Putamen (tissue), 1 donor: ENCODE results near the gene CCDC184.
"Not testable (repeated sequence)": the region's sequence is repeated elsewhere in the genome, so short reads cannot be mapped to it uniquely, and the experiment has no call there.

Experiments
- DNase-seq: peaks from one replicate; pipeline ENCODE4 v3.0.0-alpha.2; 2016; ENCODE audit warnings: low spot score

The CCDC184 gene

DNA sequence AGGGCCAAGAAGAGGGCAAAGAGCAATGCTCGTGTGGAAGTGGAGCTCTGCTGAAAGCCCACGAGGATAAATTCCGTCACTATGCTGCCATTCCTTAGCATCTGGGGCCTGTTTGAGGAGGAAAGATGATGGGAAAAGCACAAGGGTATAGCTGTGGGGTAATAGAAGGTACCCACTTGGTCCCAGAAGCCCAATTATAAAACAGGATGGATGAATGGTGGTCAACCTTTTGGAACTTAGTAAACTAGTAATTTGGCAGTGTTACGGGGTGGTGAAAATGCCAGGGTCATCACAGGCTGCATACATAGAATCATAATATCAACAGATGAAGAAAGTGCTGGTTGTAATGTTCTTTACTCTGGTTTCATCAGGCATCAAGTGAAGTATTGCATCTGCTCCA lies 19.7 kb downstream of the CCDC184 start, which contains the start of gene OR10AD1:
OR10AD1 (minus strand) TSS at position 101 of the 400 bp plus-strand sequence; CDS start at position 101, 0 bp downstream.
- DNase-seq: no peak

DNA sequence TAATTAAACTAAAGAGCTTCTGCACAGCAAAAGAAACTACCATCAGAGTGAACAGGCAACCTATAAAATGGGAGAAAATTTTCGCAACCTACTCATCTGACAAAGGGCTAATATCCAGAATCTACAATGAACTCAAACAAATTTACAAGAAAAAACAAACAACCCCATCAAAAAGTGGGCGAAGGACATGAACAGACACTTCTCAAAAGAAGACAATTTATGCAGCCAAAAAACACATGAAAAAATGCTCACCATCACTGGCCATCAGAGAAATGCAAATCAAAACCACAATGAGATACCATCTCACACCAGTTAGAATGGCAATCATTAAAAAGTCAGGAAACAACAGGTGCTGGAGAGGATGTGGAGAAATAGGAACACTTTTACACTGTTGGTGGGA lies 26.1 kb downstream of the CCDC184 start:
- DNase-seq: not testable (repeated sequence)

DNA sequence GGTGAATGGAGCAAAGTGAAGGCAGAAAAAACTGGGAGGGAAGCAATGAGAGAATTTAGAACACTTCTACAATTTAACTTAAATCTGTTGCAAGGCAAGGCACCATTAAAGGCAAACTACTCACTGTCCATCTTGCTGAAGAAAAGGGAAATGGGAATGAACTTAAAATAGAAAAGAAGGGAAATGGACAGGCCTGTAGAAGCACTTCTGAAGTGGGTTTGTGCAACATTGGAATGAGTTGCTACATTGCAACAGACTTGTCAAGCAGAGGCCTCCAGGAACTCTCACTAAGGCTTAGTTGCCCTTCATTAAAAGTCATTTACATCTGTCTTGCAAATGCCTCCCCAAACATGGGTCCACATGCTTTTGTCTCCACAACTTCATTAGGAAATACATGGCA lies 33.3 kb downstream of the CCDC184 start:
- no peak for DNase-seq

DNA sequence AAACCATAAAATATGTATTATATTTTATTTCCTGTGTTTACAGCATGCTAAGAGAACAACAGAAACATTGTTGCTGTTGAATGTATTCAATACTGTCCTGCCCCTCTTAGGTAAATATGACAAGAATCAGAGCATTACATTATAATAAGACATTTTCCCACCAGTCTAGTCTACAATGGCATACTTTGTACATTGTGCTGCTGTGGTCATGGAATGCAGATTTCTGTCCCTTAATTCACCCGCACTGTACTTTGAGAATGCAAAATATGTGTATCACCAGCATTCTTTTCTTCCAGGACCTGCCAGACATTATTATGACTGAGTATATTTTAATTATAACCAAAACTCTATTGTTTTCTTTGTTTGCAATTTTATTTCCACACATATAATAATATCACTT lies 36.2 kb downstream of the CCDC184 start:
- DNase-seq: no peak

DNA sequence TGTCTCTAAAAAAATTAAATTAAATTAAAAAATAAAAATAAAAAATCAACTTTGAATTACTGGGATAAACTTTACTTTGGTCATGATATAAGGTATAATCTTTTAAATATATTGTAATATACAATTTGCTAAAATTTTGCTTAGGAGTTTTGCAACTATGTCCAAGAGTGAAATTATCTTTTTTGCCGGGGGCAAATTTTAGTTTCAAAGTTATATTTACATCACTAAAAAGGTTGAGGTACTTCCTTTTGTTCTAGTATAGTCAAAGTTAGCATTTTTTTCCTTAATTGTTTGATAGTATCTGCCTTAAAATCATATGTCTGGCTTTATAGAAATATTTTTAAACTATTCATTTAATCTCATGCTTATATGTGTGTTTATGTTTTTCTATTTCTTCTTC lies 37.3 kb downstream of the CCDC184 start:
- DNase-seq: no peak

DNA sequence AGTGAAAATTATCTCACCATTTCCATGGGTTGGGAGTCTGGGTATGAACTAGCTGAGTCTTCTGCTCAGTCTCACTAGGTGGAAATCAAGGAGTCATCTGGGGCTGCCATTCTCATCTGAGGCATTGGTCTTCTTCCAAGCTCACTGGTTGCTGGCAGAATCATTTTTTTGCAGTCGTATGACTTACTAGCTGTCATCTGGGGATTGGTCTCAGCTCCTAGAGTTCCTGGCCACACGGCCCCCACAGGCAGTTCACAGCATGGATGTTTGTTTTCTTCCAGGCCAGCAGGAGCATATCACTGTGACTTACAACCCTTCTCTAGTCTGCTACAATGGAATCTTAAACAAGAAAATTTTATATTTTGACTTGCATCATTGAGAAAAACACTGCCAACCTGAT lies 38.2 kb downstream of the CCDC184 start:
- DNase-seq: no peak

DNA sequence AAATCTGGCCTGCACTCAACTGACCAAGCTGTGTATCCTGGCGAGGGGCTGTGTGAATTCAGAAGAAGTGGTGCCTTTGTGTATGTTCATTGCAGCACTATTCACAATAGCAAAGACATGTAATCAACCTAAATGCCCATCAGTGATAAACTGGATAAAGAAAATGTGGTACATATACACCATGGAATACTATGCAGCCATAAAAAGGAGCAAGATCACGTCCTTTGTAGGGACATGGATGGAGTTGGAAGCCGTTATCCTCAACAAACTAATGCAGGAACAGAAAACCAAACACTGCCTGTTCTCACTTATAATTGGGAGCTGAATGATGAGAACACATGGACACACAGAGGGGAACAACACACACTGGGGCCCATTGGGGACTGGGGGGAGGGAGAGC lies 41.1 kb downstream of the CCDC184 start:
- not testable (repeated sequence) for DNase-seq

DNA sequence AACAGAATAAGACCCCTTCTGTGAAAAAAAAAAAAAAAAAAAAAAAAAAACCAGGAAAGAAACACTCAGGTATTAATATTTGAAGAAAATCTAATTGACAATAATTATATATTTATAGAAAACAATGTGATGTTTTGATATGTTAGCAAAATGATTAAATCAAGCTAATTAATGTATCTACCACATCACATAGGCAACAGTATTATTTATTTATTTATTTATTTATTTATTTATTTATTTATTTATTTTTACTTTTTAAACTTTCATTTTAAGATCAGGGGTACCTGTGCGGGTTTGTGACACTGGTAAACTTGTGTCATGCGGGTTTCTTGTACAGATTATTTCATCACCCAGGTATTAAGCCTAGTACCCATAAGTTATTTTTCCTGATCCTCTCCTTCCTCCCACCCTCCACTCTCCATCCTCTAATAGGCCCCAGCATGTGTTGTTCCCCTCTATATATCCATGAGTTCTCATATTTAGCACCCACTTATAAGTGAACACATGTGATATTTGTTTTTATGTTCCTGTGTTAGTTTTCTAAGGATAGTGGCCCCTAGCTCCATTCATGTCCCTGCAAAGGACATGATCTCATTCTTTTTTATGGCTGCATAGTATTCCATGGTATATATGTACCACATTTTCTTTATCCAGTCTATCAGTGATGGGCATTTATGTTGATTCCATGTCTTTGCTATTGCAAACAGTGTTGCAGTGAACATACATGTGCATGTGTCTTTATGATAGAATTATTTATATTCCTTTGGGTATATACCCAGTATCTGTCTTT lies 47.9 kb downstream of the CCDC184 start:
- not testable (repeated sequence) for DNase-seq
